WTC11 (cell line): Measurements from ENCODE around the gene NCKAP5.

ENCODE experiments used
- ATF2 ChIP-seq: sonication (generic); formaldehyde crosslinking; IDR thresholded peaks from 2 replicates; pipeline ENCODE4 v1.8.1; 2022; ENCODE audit warnings: low read depth, missing genetic modification reagents, borderline replicate concordance
- ATF6 ChIP-seq: sonication (generic); formaldehyde crosslinking; IDR thresholded peaks from 2 replicates; pipeline ENCODE4 v1.8.1; 2023; ENCODE audit warnings: mild to moderate bottlenecking, missing genetic modification reagents
- CTCF ChIP-seq: fragments of 200-600 bp; IDR thresholded peaks from 2 replicates; pipeline ENCODE4 v1.8.0; 2022; ENCODE audit warnings: antibody characterized with exemption
- TF ChIP-seq, protein P1 (sequence below): sonication (generic); formaldehyde crosslinking; IDR thresholded peaks from 2 replicates; pipeline ENCODE4 v1.8.1; 2022; ENCODE audit warnings: missing genetic modification reagents, borderline replicate concordance
- TF ChIP-seq, protein P2 (sequence below): sonication (generic); formaldehyde crosslinking; IDR thresholded peaks from 2 replicates; pipeline ENCODE4 v1.8.1; 2022; ENCODE audit warnings: mild to moderate bottlenecking, missing genetic modification reagents, moderate library complexity, borderline replicate concordance

GRCh38 chr2:132760405-132760804 is 807.9 kb downstream of the NCKAP5 start:
- TF ChIP-seq, protein P1, sequence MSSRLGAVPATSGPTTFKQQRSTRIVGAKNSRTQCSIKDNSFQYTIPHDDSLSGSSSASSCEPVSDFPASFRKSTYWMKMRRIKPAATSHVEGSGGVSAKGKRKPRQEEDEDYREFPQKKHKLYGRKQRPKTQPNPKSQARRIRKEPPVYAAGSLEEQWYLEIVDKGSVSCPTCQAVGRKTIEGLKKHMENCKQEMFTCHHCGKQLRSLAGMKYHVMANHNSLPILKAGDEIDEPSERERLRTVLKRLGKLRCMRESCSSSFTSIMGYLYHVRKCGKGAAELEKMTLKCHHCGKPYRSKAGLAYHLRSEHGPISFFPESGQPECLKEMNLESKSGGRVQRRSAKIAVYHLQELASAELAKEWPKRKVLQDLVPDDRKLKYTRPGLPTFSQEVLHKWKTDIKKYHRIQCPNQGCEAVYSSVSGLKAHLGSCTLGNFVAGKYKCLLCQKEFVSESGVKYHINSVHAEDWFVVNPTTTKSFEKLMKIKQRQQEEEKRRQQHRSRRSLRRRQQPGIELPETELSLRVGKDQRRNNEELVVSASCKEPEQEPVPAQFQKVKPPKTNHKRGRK: no peak
- TF ChIP-seq CTCF (no peak), ATF6 (CRISPR knock-in tag) (no peak), ATF2 (CRISPR knock-in tag) (no peak)
- TF ChIP-seq, protein P2, sequence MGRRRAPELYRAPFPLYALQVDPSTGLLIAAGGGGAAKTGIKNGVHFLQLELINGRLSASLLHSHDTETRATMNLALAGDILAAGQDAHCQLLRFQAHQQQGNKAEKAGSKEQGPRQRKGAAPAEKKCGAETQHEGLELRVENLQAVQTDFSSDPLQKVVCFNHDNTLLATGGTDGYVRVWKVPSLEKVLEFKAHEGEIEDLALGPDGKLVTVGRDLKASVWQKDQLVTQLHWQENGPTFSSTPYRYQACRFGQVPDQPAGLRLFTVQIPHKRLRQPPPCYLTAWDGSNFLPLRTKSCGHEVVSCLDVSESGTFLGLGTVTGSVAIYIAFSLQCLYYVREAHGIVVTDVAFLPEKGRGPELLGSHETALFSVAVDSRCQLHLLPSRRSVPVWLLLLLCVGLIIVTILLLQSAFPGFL (CRISPR knock-in tag): no peak
